Activated CD8-positive, alpha-beta T cell treated with anti-CD3 and anti-CD28 coated beads for 36 hours (primary cell): ENCODE results near the gene WDR41. TPM values are rescaled to one million over a fixed set of nuclear protein-coding genes. Genes with fewer than 3 reads are reported as not detected.
"Not testable (repeated sequence)": the region's sequence is repeated elsewhere in the genome, so short reads cannot be mapped to it uniquely, and the experiment has no call there.

Experiments used
- ATAC-seq: fragments of 200-7000 bp; cut with Tn5 transposase; one replicate; pipeline ENCODE4 v1.10.0; 2021; ENCODE audit warnings: mild to moderate bottlenecking, moderate library complexity
- CTCF ChIA-PET: fragments of 350-600 bp; sonication (Branson Sonifier 250); formaldehyde crosslinking; loops from one replicate; lab custom pipeline; 2021; ENCODE audit warnings: antibody characterized with exemption; lab: Charles Lee
- POLR2A ChIA-PET: fragments of 350-600 bp; sonication (Branson Sonifier 250); formaldehyde crosslinking; loops from one replicate; lab custom pipeline; 2021; ENCODE audit warnings: antibody characterized with exemption; lab: Charles Lee
- DNase-seq: peaks from one replicate; pipeline ENCODE4 v3.0.0-alpha.2; 2020
- H3K27ac Mint-ChIP-seq: one replicate; pipeline ENCODE4 v1.8.0; 2021; ENCODE audit warnings: mild to moderate bottlenecking, mixed read lengths
- H3K27me3 Mint-ChIP-seq: one replicate; pipeline ENCODE4 v1.8.0; 2021; ENCODE audit warnings: mixed read lengths
- H3K36me3 Mint-ChIP-seq: one replicate; pipeline ENCODE4 v1.8.0; 2021; ENCODE audit warnings: low read depth, mixed read lengths
- H3K4me1 Mint-ChIP-seq: one replicate; pipeline ENCODE4 v1.8.0; 2021; ENCODE audit warnings: low read depth, mixed read lengths
- H3K4me3 Mint-ChIP-seq: one replicate; pipeline ENCODE4 v1.8.0; 2021; ENCODE audit warnings: mild to moderate bottlenecking, moderate library complexity, mixed read lengths
- H3K9me3 Mint-ChIP-seq: one replicate; pipeline ENCODE4 v1.8.0; 2021; ENCODE audit warnings: mixed read lengths
- intact Hi-C: fragments of 100-400 bp; cut with micrococcal nuclease; formaldehyde crosslinking; loops from one replicate; pipeline ENCODE4 v1.10.0; 2022
- total RNA-seq, 2 experiments: library from RNA; stranded (reverse); gene quantifications; one replicate each; pipeline ENCODE4 v1.2.3, GENCODE V29; 2021
- TF ChIP-seq, protein P1 (sequence below): fragments of 200-600 bp; IDR thresholded peaks from one replicate; pipeline ENCODE4 v1.8.0; 2022; ENCODE audit warnings: antibody characterized with exemption, mild to moderate bottlenecking

WDR41 gene
- total RNA-seq, 2 experiments from 2014 or later = 24.3 to 27.4 TPM

DNA sequence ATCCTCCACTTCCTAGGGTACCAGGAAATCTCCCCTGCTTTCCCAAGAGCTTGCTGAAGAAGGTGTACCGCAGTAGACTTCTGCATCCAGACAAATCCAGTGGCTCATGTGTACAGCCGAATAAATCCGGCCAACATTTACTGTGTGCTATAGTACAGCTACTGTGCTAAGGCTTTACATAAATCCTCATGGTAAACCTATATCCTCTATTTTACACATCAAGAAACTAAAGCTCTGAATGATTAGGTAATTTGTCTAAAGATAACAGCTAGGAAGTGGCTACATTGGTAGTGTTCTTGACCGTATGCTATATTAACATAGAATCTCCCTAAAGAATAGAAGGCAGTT, 511 bp upstream of the WDR41 start:
- ATAC-seq (peak; percentile 1), DNase-seq (no peak)
- no peaks in the 10 kb centered on the region for H3K9me3 Mint-ChIP-seq
- ChIA-PET CTCF (interaction anchor here (0.6 to 2.7 kb wide), 26 partner anchors 9 to 462 kb away, joined by 3 to 27 read pairs (median 4); partner anchors contain the start of genes AGGF1 and ZBED3), POLR2A (interaction anchor here (0.6 to 1.3 kb wide), 3 partner anchors 10 to 415 kb away, joined by 3 to 4 read pairs (median 3); no protein-coding TSS in a partner anchor)
- TF ChIP-seq, protein P1, sequence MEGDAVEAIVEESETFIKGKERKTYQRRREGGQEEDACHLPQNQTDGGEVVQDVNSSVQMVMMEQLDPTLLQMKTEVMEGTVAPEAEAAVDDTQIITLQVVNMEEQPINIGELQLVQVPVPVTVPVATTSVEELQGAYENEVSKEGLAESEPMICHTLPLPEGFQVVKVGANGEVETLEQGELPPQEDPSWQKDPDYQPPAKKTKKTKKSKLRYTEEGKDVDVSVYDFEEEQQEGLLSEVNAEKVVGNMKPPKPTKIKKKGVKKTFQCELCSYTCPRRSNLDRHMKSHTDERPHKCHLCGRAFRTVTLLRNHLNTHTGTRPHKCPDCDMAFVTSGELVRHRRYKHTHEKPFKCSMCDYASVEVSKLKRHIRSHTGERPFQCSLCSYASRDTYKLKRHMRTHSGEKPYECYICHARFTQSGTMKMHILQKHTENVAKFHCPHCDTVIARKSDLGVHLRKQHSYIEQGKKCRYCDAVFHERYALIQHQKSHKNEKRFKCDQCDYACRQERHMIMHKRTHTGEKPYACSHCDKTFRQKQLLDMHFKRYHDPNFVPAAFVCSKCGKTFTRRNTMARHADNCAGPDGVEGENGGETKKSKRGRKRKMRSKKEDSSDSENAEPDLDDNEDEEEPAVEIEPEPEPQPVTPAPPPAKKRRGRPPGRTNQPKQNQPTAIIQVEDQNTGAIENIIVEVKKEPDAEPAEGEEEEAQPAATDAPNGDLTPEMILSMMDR = peak; percentile 48
- peaks cover 20% of the 10 kb centered on the region for H3K4me1 Mint-ChIP-seq
- H3K4me3 Mint-ChIP-seq = peak overlapping the region; percentile 79
- H3K36me3 Mint-ChIP-seq = peaks cover 3% of the 10 kb centered on the region
- peak overlapping the region; percentile 71 for H3K27ac Mint-ChIP-seq
- peaks cover 6% of the 10 kb centered on the region for H3K27me3 Mint-ChIP-seq
- intact Hi-C loops = loop anchor here (1.0 kb wide), 1 partner anchor 348 kb away; no protein-coding TSS in a partner anchor

DNA sequence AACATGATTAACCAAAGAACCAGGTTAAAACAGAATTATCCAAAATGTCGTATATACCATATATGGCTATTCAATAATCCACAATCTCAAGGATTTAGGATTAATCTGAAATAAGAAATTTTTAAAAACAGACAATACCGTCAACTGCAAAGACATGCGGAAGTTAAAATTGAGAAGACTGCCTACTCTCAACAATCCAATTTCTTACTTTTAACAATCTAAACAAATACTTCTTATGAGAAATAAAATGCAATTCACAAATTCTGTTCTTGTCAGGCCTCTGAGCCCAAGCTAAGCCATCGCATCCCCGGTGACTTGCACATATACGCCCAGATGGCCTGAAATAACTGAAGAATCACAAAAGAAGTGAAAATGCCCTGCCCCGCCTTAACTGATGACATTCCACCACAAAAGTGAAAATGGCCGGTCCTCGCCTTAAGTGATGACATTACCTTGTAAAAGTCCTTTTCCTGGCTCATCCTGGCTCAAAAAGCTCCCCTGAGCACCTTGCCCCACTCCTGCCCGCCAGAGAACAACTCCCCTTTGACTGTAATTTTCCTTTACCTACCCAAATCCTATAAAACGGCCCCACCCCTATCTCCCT, 1.3 kb downstream of the WDR41 start:
- POLR2A ChIA-PET, ATAC-seq, H3K36me3 Mint-ChIP-seq, intact Hi-C loops, H3K27me3 Mint-ChIP-seq, H3K9me3 Mint-ChIP-seq: not testable (repeated sequence)
- Mint-ChIP-seq H3K27ac (peak overlapping the region; percentile 82), H3K4me3 (peak overlapping the region; percentile 79), H3K4me1 (peaks cover 20% of the 10 kb centered on the region)
- peak; percentile 33 for DNase-seq
- CTCF ChIA-PET = interaction anchor here (0.8 to 2.5 kb wide), 3 partner anchors 26 to 413 kb away, joined by 3 to 10 read pairs (median 3); no protein-coding TSS in a partner anchor

DNA sequence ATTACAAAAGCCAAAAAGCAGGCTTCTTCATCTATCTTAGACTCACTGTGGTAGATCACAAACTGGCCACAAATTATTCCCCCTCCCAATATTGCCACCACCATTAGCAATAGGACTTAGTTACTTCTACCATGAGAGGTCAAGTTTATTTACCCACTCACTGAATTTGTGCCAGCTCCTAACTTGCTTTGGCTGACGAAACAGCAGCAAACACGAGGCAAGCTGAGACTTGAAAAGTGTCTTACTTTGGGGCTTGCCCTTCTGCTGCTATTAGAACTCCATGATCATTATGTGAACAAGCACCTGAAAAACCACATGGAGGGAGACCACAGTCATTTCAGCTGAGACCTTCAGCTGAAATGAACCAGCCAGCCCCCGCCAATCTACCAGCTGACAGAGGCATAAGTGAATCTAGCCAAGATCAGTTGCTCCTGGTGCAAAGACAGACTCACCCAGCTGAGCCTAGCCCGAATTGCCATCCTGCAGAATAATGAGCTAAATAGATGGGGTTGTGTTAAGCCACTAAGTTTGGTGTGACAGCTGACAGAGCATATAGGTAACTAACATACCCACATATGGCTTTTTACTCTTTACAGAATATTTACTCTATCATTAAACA, 5.7 kb downstream of the WDR41 start:
- Mint-ChIP-seq H3K36me3 (peaks cover 22% of the 10 kb centered on the region), H3K4me1 (peaks cover 11% of the 10 kb centered on the region), H3K9me3 (no peaks in the 10 kb centered on the region), H3K27me3 (no peaks in the 10 kb centered on the region), H3K4me3 (no peak overlapping the region), H3K27ac (no peak overlapping the region)
- POLR2A ChIA-PET = no interaction called here
- ATAC-seq (no peak), DNase-seq (no peak)
- intact Hi-C loops = no loop called here
- CTCF ChIA-PET = no interaction called here
- TF ChIP-seq, protein P1 = no peak

DNA sequence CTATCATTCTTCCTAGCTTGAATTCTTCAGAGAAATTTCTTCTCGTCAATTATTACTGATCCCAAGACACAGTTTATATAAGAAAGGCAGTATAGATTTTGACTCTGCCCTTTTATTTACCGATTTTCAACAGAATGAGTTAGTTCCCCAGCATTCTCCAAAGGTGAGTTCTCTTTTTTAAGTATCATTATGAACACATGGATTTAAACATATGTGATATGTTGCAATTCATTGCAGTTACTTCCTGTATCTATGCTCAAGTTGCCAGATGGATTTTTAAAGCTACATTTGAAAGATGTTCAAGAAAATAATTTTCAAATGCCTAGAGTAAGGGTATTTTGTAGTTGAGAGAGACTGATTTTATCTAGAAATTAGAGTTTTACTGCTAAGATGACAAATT, 8.4 kb downstream of the WDR41 start:
- TF ChIP-seq, protein P1 = no peak
- H3K27ac Mint-ChIP-seq = no peak overlapping the region
- POLR2A ChIA-PET = interaction anchor here (0.9 kb wide), 1 partner anchor 8 kb away, joined by 3 read pairs; the partner anchor contains the start of gene WDR41
- no peak for DNase-seq
- no peak overlapping the region for H3K4me3 Mint-ChIP-seq
- CTCF ChIA-PET = interaction anchor here (2.5 kb wide), 1 partner anchor 10 kb away, joined by 18 read pairs; the partner anchor contains the start of gene WDR41
- ATAC-seq = no peak
- no peaks in the 10 kb centered on the region for H3K4me1 Mint-ChIP-seq
- intact Hi-C loops = no loop called here
- no peaks in the 10 kb centered on the region for H3K27me3 Mint-ChIP-seq
- H3K36me3 Mint-ChIP-seq = peaks cover 35% of the 10 kb centered on the region
- H3K9me3 Mint-ChIP-seq = no peaks in the 10 kb centered on the region

DNA sequence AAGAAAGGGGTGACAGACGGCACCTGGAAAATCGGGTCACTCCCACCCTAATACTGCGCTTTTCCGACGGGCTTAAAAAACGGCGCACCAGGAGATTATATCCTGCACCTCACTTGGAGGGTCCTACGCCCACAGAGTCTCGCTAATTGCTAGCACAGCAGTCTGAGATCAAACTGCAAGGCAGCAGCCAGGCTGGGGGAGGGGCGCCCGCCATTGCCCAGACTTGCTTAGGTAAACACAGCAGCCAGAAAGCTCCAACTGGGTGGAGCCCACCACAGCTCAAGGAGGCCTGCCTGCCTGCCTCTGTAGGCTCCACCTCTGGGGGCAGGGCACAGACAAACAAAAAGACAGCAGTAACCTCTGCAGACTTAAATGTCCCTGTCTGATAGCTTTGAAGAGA, 17.1 kb downstream of the WDR41 start:
- H3K27ac Mint-ChIP-seq, H3K4me1 Mint-ChIP-seq, H3K9me3 Mint-ChIP-seq, DNase-seq, CTCF ChIA-PET, intact Hi-C loops, ATAC-seq, H3K27me3 Mint-ChIP-seq, POLR2A ChIA-PET, H3K4me3 Mint-ChIP-seq: not testable (repeated sequence)
- peaks cover 33% of the 10 kb centered on the region for H3K36me3 Mint-ChIP-seq

DNA sequence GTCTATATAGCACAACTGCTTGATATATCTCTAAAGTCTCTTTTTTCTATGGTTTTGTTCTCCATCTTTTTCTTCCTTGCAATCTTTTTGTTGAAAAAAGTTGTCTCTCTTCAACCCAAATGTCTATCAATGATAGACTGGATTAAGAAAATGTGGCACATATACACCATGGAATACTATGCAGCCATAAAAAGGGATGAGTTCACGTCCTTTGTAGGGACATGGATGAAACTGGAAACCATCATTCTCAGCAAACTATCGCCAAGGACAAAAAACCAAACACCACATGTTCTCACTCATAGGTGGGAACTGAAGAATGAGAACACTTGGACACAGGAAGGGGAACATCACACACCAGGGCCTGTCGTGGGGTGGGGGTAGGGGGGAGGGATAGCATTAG, 23.2 kb downstream of the WDR41 start:
- CTCF ChIA-PET, H3K27ac Mint-ChIP-seq, ATAC-seq, H3K9me3 Mint-ChIP-seq, H3K4me3 Mint-ChIP-seq, H3K4me1 Mint-ChIP-seq, intact Hi-C loops, H3K27me3 Mint-ChIP-seq, POLR2A ChIA-PET, DNase-seq: not testable (repeated sequence)
- peaks cover 33% of the 10 kb centered on the region for H3K36me3 Mint-ChIP-seq
